HCT116 (cell line): ENCODE measurements around the gene HAUS1. TPM values are rescaled to one million over a fixed set of nuclear protein-coding genes. Genes with fewer than 3 reads are reported as not detected.

Source experiments
- ATAC-seq: fragments of 200-7000 bp; cut with Tn5 transposase; 2 replicates; pipeline ENCODE4 v1.9.1; 2020; ENCODE audit warnings: mild to moderate bottlenecking, moderate library complexity
- BruUV-seq: library from RNA; stranded (reverse); fragments of 400-500 nt; replicated peaks from 2 replicates; lab custom pipeline; 2021; lab: Mats Ljungman, UMichigan
- CTCF ChIA-PET: fragments of 300-600 bp; sonication (Branson Sonifier 250); formaldehyde crosslinking; loops from one replicate; lab custom pipeline; 2021; ENCODE audit warnings: antibody characterized with exemption; lab: Charles Lee
- POLR2A ChIA-PET: fragments of 300-600, 350-600 bp; sonication (Branson Sonifier 250); formaldehyde crosslinking; loops from one replicate; lab custom pipeline; 2021; ENCODE audit warnings: antibody characterized with exemption; lab: Charles Lee
- RAD21 ChIA-PET, 2 experiments: fragments of 300-600 bp; sonication (Branson Sonifier 250); formaldehyde crosslinking; loops; one replicate each; lab custom pipeline; 2023; ENCODE audit warnings: low total read pairs in 2 of 2; ENCODE audit not compliant: uncharacterized antibody in 2 of 2, unreplicated experiment in 2 of 2, low non-redundant PET in 1 of 2; lab: Charles Lee
- DNase-seq: peaks from one replicate; pipeline ENCODE4 v3.0.0-alpha.2; 2010; ENCODE audit warnings: low read depth, low spot score
- H2AFZ ChIP-seq: fragments of 200-600 bp; shearing (Covaris generic), sonication (generic); 2 replicates; pipeline ENCODE4 v1.6.1; 2017; ENCODE audit warnings: low read depth, mixed run types, mixed read lengths, antibody characterized with exemption, low read length; ENCODE audit not compliant: poor library complexity, severe bottlenecking
- H3K27ac ChIP-seq: 2 replicates; pipeline ENCODE4 v1.5.1; 2012; ENCODE audit warnings: low read depth, low read length
- H3K27me3 ChIP-seq: fragments of 200-600 bp; sonication (generic); 2 replicates; pipeline ENCODE4 v1.6.1; 2016; ENCODE audit warnings: mixed run types, low read length, mixed read lengths; ENCODE audit not compliant: insufficient read depth
- H3K36me3 ChIP-seq, 2 experiments: fragments of 200-500 bp in 1 of 2; fragments of 200-600 bp in 1 of 2; sonication (Bioruptor generic) in 1 of 2; sonication (generic) in 1 of 2; 2 replicates each; pipeline versions ENCODE4 v1.5.1 to v1.6.1; 2014 to 2016; ENCODE audit warnings: low read length in 2 of 2, inconsistent platforms in 1 of 2, mixed read lengths in 1 of 2, mixed run types in 1 of 2; ENCODE audit not compliant: insufficient read depth in 2 of 2, control insufficient read depth in 1 of 2
- H3K4me1 ChIP-seq, 2 experiments: fragments of 200-600 bp in 1 of 2; sonication (generic) in 1 of 2; 2 replicates each; pipeline versions ENCODE4 v1.5.1 to v1.6.1; 2012 to 2017; ENCODE audit warnings: low read length in 2 of 2, inconsistent platforms in 1 of 2, mild to moderate bottlenecking in 1 of 2, mixed read lengths in 1 of 2, mixed run types in 1 of 2, moderate library complexity in 1 of 2; ENCODE audit not compliant: insufficient read depth in 2 of 2, control insufficient read depth in 1 of 2
- H3K4me2 ChIP-seq: fragments of 200-600 bp; sonication (generic); 2 replicates; pipeline ENCODE4 v1.6.1; 2017; ENCODE audit warnings: mixed run types, low read length, mixed read lengths
- H3K4me3 ChIP-seq, 2 experiments: fragments of 200-600 bp in 1 of 2; sonication (generic) in 1 of 2; replicated peaks in 1 of 2; 2 replicates each; pipeline ENCODE4 v1.5.1; 2011 to 2016; ENCODE audit warnings: low read length in 2 of 2, control low read depth in 1 of 2, low read depth in 1 of 2, mild to moderate bottlenecking in 1 of 2, mixed read lengths in 1 of 2, mixed run types in 1 of 2
- H3K79me2 ChIP-seq: fragments of 200-600 bp; sonication (generic); 2 replicates; pipeline ENCODE4 v1.6.1; 2017; ENCODE audit warnings: mild to moderate bottlenecking, mixed run types, low read length, moderate library complexity, mixed read lengths; ENCODE audit not compliant: insufficient read depth
- H3K9ac ChIP-seq: fragments of 200-600 bp; sonication (generic); 2 replicates; pipeline ENCODE4 v1.6.1; 2016; ENCODE audit warnings: low read length, mixed read lengths
- H3K9me2 ChIP-seq: fragments of 200-600 bp; sonication (generic), shearing (Covaris generic); 2 replicates; pipeline ENCODE4 v1.6.1; 2017; ENCODE audit warnings: mixed run types, mild to moderate bottlenecking, moderate library complexity; ENCODE audit not compliant: insufficient read depth
- H3K9me3 ChIP-seq, 2 experiments: fragments of 200-500 bp in 1 of 2; fragments of 200-600 bp in 1 of 2; sonication (Bioruptor generic) in 1 of 2; sonication (generic) in 1 of 2; 2 replicates each; pipeline ENCODE4 v1.6.1; 2014 to 2017; ENCODE audit warnings: low read length in 2 of 2, mixed read lengths in 2 of 2, inconsistent platforms in 1 of 2, low read depth in 1 of 2, mild to moderate bottlenecking in 1 of 2, mixed run types in 1 of 2, moderate library complexity in 1 of 2; ENCODE audit not compliant: control insufficient read depth in 1 of 2, insufficient read depth in 1 of 2
- H4K20me1 ChIP-seq: fragments of 200-600 bp; sonication (generic), shearing (Covaris generic); 2 replicates; pipeline ENCODE4 v1.6.1; 2017; ENCODE audit warnings: mixed run types, mild to moderate bottlenecking, moderate library complexity; ENCODE audit not compliant: insufficient read depth
- CBX3 ChIP-seq: IDR thresholded peaks from 2 replicates; pipeline ENCODE4 v1.6.1; 2012; ENCODE audit warnings: low read depth
- CEBPB ChIP-seq: IDR thresholded peaks from 2 replicates; pipeline ENCODE4 v1.6.1; 2012; ENCODE audit warnings: low read depth
- EGR1 ChIP-seq: IDR thresholded peaks from 2 replicates; pipeline ENCODE4 v1.6.1; 2012; ENCODE audit warnings: low read depth
- ELF1 ChIP-seq: IDR thresholded peaks from 2 replicates; pipeline ENCODE4 v1.6.1; 2012; ENCODE audit warnings: low read depth, borderline replicate concordance
- POLR2A ChIP-seq: IDR thresholded peaks from 2 replicates; pipeline ENCODE4 v1.7.0; 2011; ENCODE audit warnings: borderline replicate concordance; ENCODE audit not compliant: insufficient read depth, insufficient read length; ENCODE audit errors: extremely low read depth
- POLR2AphosphoS5 ChIP-seq: IDR thresholded peaks from 2 replicates; pipeline ENCODE4 v1.6.1; 2011; ENCODE audit warnings: mild to moderate bottlenecking, low read depth, low read length, moderate library complexity
- RAD21 ChIP-seq: IDR thresholded peaks from 2 replicates; pipeline ENCODE4 v1.6.1; 2012; ENCODE audit warnings: low read depth, mild to moderate bottlenecking
- SIN3A ChIP-seq: IDR thresholded peaks from 2 replicates; pipeline ENCODE4 v1.6.1; 2012; ENCODE audit warnings: low read depth
- ZFX ChIP-seq: fragments of 450-650 bp; IDR thresholded peaks from 2 replicates; pipeline ENCODE4 v1.6.1; 2017
- intact Hi-C: fragments of 100-400 bp; cut with micrococcal nuclease; formaldehyde crosslinking; loops from 2 replicates; pipeline ENCODE4 v1.10.0; 2022
- total RNA-seq: library from RNA; stranded (reverse); gene quantifications from one replicate; pipeline ENCODE4 v1.2.1, GENCODE V29; 2021; ENCODE audit not compliant: unreplicated experiment
- TF ChIP-seq, protein P1 (sequence below): IDR thresholded peaks from 2 replicates; pipeline ENCODE4 v1.6.1; 2011; ENCODE audit warnings: mild to moderate bottlenecking, low read length, moderate library complexity; ENCODE audit not compliant: insufficient replicate concordance; ENCODE audit errors: extremely low read depth
- TF ChIP-seq, protein P2 (sequence below): IDR thresholded peaks from 2 replicates; pipeline ENCODE4 v1.6.1; 2012; ENCODE audit warnings: low read depth
- TF ChIP-seq, protein P3 (sequence below), 3 experiments: fragments of 200-600 bp in 1 of 3; sonication (generic) in 1 of 3; IDR thresholded peaks in 2 of 3; conservative IDR thresholded peaks in 1 of 3; 2 replicates each; pipeline ENCODE4 v1.5.1; 2012 to 2017; ENCODE audit warnings: low read depth in 2 of 3, low read length in 2 of 3, antibody characterized with exemption in 1 of 3, borderline replicate concordance in 1 of 3, control low read depth in 1 of 3, mild to moderate bottlenecking in 1 of 3, mixed read lengths in 1 of 3, mixed run types in 1 of 3, moderate library complexity in 1 of 3; ENCODE audit not compliant: insufficient read depth in 1 of 3

Gene HAUS1
- total RNA-seq, 1 experiment from 2014 or later: 46.2 TPM

DNA sequence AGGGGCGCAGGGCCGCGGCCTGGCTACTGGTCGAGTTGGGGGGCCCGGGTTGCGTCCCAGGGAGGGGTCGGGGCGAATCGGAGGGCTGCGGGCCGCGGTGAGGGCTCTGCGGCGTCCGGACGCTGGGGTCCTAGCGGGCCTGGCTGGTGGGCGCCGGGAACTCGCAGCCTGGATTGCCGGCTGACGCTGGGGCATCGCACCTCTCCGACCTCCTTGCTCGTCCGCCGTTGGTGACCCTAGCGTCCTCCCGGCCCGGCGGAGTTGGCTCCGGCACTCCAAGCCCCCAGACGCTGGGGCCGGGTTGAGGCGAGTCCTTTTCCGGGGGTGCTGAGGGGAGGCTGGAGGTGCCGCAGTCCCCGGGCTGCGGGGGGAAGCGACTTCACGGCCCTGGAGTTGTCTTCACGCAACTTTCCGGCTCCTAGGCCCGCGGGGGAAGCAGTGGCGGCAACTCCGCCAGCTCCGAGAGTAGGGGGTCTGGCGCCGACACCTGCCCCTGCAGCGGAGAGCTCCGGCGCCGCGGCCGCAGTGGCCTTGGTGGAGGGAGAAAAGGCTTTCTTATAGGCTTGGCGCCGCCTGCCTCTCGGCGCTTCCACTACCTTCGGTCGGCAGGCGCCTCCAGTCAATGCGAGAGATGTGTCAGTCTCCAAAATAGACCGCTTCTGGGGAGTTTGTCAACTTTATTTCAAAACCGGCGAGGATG, 70.3 kb downstream of the HAUS1 start:
- Histone ChIP-seq H3K4me3 (peak overlapping the region; percentile 90 to 94), H3K9ac (peak overlapping the region; percentile 87), H2AFZ (no peak overlapping the region), H3K4me2 (peak overlapping the region; percentile 98), H3K27me3 (no peaks in the 10 kb centered on the region), H3K9me3 (no peaks in the 10 kb centered on the region), H4K20me1 (no peaks in the 10 kb centered on the region), H3K4me1 (peaks cover 11 to 37% of the 10 kb centered on the region in 2 experiments), H3K79me2 (peaks cover 56% of the 10 kb centered on the region), H3K27ac (peak overlapping the region; percentile 83), H3K9me2 (no peaks in the 10 kb centered on the region), H3K36me3 (no peaks in the 10 kb centered on the region)
- DNase-seq (no peak), ATAC-seq (peak; percentile 2; the same call in 1 of the 2 replicates)
- CTCF ChIA-PET: interaction anchor here (1.0 to 1.9 kb wide), 11 partner anchors 9 to 43 kb away, joined by 3 to 25 read pairs (median 10); no protein-coding TSS in a partner anchor
- intact Hi-C loops: loop anchor here (5.0 kb wide), 1 partner anchor 158 kb away; a partner anchor contains a TSS
- POLR2A ChIA-PET: interaction anchor here (1.2 to 2.3 kb wide), 4 partner anchors 10 to 65 kb away, joined by 3 to 10 read pairs (median 6); no protein-coding TSS in a partner anchor
- TF ChIP-seq ELF1 (no peak), ZFX (peak; percentile 68), POLR2A (no peak), POLR2AphosphoS5 (no peak)
- RAD21 ChIA-PET: interaction anchor here (1.2 to 1.4 kb wide), 2 partner anchors 38 to 484 kb away, joined by 5 to 6 read pairs; no protein-coding TSS in a partner anchor
- BruUV-seq: no TSS peak

DNA sequence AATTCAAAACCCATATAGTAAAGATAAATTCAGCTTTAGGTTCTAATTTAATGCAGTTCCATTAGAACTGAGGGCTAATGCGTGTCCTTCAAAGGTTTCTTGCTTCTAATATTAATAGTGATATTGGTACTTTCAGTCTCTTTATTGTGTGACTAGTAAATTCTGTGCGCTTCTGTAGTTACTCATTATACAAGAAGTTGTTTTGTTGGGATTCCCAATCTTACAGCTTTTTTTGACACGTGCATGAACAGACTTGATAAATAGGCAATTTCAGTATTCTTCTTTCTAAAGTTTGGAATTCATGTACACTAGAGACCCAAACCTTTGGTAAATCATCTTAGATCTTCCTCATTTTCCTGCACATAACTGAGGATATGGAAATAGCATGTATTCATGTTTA, 71.8 kb downstream of the HAUS1 start:
- Histone ChIP-seq H3K4me3 (no peak overlapping the region), H3K9ac (no peak overlapping the region), H3K27ac (no peak overlapping the region), H4K20me1 (no peaks in the 10 kb centered on the region), H3K79me2 (peaks cover 71% of the 10 kb centered on the region), H3K4me1 (peaks cover 8 to 31% of the 10 kb centered on the region in 2 experiments), H3K9me2 (no peaks in the 10 kb centered on the region), H3K36me3 (no peaks in the 10 kb centered on the region), H3K4me2 (peak overlapping the region; percentile 98; the same call in 1 of the 2 replicates), H3K27me3 (no peaks in the 10 kb centered on the region), H2AFZ (no peak overlapping the region), H3K9me3 (no peaks in the 10 kb centered on the region)
- CTCF ChIA-PET: no interaction called here
- intact Hi-C loops: no loop called here
- DNase-seq (no peak), ATAC-seq (no peak)
- BruUV-seq: no TSS peak
- POLR2A ChIA-PET: no interaction called here
- RAD21 ChIA-PET: no interaction called here
- TF ChIP-seq CBX3 (no peak), CEBPB (no peak), SIN3A (no peak), RAD21 (no peak), EGR1 (no peak)
- TF ChIP-seq, protein P1, sequence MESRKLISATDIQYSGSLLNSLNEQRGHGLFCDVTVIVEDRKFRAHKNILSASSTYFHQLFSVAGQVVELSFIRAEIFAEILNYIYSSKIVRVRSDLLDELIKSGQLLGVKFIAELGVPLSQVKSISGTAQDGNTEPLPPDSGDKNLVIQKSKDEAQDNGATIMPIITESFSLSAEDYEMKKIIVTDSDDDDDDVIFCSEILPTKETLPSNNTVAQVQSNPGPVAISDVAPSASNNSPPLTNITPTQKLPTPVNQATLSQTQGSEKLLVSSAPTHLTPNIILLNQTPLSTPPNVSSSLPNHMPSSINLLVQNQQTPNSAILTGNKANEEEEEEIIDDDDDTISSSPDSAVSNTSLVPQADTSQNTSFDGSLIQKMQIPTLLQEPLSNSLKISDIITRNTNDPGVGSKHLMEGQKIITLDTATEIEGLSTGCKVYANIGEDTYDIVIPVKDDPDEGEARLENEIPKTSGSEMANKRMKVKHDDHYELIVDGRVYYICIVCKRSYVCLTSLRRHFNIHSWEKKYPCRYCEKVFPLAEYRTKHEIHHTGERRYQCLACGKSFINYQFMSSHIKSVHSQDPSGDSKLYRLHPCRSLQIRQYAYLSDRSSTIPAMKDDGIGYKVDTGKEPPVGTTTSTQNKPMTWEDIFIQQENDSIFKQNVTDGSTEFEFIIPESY: no peak
- TF ChIP-seq, protein P2, sequence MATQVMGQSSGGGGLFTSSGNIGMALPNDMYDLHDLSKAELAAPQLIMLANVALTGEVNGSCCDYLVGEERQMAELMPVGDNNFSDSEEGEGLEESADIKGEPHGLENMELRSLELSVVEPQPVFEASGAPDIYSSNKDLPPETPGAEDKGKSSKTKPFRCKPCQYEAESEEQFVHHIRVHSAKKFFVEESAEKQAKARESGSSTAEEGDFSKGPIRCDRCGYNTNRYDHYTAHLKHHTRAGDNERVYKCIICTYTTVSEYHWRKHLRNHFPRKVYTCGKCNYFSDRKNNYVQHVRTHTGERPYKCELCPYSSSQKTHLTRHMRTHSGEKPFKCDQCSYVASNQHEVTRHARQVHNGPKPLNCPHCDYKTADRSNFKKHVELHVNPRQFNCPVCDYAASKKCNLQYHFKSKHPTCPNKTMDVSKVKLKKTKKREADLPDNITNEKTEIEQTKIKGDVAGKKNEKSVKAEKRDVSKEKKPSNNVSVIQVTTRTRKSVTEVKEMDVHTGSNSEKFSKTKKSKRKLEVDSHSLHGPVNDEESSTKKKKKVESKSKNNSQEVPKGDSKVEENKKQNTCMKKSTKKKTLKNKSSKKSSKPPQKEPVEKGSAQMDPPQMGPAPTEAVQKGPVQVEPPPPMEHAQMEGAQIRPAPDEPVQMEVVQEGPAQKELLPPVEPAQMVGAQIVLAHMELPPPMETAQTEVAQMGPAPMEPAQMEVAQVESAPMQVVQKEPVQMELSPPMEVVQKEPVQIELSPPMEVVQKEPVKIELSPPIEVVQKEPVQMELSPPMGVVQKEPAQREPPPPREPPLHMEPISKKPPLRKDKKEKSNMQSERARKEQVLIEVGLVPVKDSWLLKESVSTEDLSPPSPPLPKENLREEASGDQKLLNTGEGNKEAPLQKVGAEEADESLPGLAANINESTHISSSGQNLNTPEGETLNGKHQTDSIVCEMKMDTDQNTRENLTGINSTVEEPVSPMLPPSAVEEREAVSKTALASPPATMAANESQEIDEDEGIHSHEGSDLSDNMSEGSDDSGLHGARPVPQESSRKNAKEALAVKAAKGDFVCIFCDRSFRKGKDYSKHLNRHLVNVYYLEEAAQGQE: no peak
- TF ChIP-seq, protein P3, sequence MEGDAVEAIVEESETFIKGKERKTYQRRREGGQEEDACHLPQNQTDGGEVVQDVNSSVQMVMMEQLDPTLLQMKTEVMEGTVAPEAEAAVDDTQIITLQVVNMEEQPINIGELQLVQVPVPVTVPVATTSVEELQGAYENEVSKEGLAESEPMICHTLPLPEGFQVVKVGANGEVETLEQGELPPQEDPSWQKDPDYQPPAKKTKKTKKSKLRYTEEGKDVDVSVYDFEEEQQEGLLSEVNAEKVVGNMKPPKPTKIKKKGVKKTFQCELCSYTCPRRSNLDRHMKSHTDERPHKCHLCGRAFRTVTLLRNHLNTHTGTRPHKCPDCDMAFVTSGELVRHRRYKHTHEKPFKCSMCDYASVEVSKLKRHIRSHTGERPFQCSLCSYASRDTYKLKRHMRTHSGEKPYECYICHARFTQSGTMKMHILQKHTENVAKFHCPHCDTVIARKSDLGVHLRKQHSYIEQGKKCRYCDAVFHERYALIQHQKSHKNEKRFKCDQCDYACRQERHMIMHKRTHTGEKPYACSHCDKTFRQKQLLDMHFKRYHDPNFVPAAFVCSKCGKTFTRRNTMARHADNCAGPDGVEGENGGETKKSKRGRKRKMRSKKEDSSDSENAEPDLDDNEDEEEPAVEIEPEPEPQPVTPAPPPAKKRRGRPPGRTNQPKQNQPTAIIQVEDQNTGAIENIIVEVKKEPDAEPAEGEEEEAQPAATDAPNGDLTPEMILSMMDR (IDR thresholded peaks at IDR 0.05 in 2 of 3, conservative IDR thresholded peaks at IDR 0.05 in 1 of 3; ENCODE audit: borderline replicate concordance in 1 of 3, insufficient read depth in 1 of 3, low read depth in 2 of 3, low read length in 2 of 3): no peak
